Gastrocnemius medialis (tissue), 4 donors: ENCODE results near the gene ZMYND8. TPM values are rescaled to one million over a fixed set of nuclear protein-coding genes. Genes with fewer than 3 reads are reported as not detected.
A peak's percentile ranks its signal among the peaks of the same experiment; 100 is the strongest.

Source experiments
- ATAC-seq, 2 donors: fragments of 150-250 bp; one replicate each; pipeline ENCODE4 v1.9.1; 2016
- DNase-seq, 2 donors: peaks; one replicate each; pipeline ENCODE4 v3.0.0-alpha.2; 2019
- H3K27ac ChIP-seq, 4 donors: fragments of 200-600 bp; sonication (generic); 1 replicate in 1 of 4; 2 replicates in 3 of 4; pipeline ENCODE4 v1.5.1; 2016 to 2018; ENCODE audit warnings: mild to moderate bottlenecking in 2 of 4, moderate library complexity in 1 of 4
- H3K27me3 ChIP-seq, 3 donors: fragments of 200-600 bp; sonication (generic) in 2 of 3; 1 replicate in 1 of 3; 2 replicates in 2 of 3; pipeline versions ENCODE4 v1.5.1 to v1.6.0; 2016 to 2019; ENCODE audit warnings: mild to moderate bottlenecking in 1 of 3, moderate library complexity in 1 of 3
- H3K36me3 ChIP-seq, 2 donors: fragments of 200-600 bp; sonication (generic) in 1 of 2; one replicate each; pipeline ENCODE4 v1.5.1; 2017 to 2018
- H3K4me1 ChIP-seq, 2 donors: fragments of 200-600 bp; sonication (generic) in 1 of 2; one replicate each; pipeline ENCODE4 v1.5.1; 2016 to 2017; ENCODE audit warnings: mild to moderate bottlenecking in 2 of 2
- H3K4me3 ChIP-seq, 4 donors: fragments of 200-600 bp; sonication (generic) in 3 of 4; 1 replicate in 1 of 4; 2 replicates in 3 of 4; pipeline ENCODE4 v1.5.1; 2016 to 2019; ENCODE audit warnings: mild to moderate bottlenecking in 2 of 4
- H3K9me3 ChIP-seq, 3 donors: fragments of 200-600 bp; sonication (generic) in 2 of 3; 1 replicate in 1 of 3; 2 replicates in 2 of 3; pipeline ENCODE4 v1.5.1; 2016 to 2019
- POLR2A ChIP-seq, 2 donors: fragments of 450-650 bp; IDR thresholded peaks; one replicate each; pipeline ENCODE4 v1.6.1; 2017; ENCODE audit warnings: antibody characterized with exemption in 2 of 2, mild to moderate bottlenecking in 2 of 2, moderate library complexity in 2 of 2
- in situ Hi-C, 4 donors: fragments of 200-750 bp; cut with MboI; loops; one replicate each; pipeline versions ENCODE4 v1.15.0 to v1.8.0; 2017; ENCODE audit warnings: low sequenced_read_pairs in 4 of 4
- intact Hi-C: fragments of 100-400 bp; cut with DNase I; formaldehyde crosslinking; loops from one replicate; pipeline ENCODE4 v1.15.1; 2023; ENCODE audit warnings: low total_unique reads
- total RNA-seq, 4 donors: library from RNA; depleted of rRNA; stranded (reverse); fragments of >200 nt; gene quantifications; one replicate each; pipeline versions ENCODE4 v1.1.0 to v1.2.3, GENCODE V29; 2016
- TF ChIP-seq, protein P1 (sequence below), 5 experiments: fragments of 450-650 bp in 3 of 5; fragments of 200-600 bp in 2 of 5; sonication (generic) in 2 of 5; IDR thresholded peaks in 4 of 5; conservative IDR thresholded peaks in 1 of 5; 1 replicate in 4 of 5; 2 replicates in 1 of 5; pipeline ENCODE4 v1.5.1; 2016 to 2019; ENCODE audit warnings: antibody characterized with exemption in 5 of 5, mild to moderate bottlenecking in 3 of 5, moderate library complexity in 3 of 5

ZMYND8 gene
- total RNA-seq, 4 donors from 2014 or later: 15.1 to 32.2 (median 19.7) TPM

DNA sequence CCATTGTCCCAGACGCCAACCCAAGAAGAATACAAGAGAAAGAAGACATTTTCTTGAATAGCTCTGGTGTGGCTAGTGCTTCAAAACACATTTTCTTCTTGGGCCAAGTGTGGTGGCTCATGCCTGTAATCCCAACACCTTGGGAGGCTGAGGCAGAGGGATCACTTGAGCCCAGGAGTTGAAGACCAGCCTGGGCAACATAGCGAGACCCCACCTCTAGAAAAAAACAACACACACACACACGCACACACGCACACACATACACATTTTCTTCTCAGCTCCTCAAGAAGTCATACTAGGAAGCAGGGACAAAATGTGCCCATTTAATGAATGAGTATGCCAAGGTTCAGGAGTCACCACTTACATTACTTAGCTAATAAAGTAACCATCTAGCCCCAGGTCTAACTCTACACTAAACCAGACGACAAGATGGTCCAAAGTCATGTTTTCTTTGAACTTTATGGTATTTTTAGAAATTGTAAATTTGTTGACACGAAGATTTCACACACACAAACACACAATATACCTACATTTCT is 68.8 kb downstream of the ZMYND8 start:
- no peak for TF ChIP-seq POLR2A (IDR thresholded peaks at IDR 0.05)
- TF ChIP-seq, protein P1, sequence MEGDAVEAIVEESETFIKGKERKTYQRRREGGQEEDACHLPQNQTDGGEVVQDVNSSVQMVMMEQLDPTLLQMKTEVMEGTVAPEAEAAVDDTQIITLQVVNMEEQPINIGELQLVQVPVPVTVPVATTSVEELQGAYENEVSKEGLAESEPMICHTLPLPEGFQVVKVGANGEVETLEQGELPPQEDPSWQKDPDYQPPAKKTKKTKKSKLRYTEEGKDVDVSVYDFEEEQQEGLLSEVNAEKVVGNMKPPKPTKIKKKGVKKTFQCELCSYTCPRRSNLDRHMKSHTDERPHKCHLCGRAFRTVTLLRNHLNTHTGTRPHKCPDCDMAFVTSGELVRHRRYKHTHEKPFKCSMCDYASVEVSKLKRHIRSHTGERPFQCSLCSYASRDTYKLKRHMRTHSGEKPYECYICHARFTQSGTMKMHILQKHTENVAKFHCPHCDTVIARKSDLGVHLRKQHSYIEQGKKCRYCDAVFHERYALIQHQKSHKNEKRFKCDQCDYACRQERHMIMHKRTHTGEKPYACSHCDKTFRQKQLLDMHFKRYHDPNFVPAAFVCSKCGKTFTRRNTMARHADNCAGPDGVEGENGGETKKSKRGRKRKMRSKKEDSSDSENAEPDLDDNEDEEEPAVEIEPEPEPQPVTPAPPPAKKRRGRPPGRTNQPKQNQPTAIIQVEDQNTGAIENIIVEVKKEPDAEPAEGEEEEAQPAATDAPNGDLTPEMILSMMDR (IDR thresholded peaks at IDR 0.05 in 4 of 5, conservative IDR thresholded peaks at IDR 0.05 in 1 of 5): no peak
- no peaks in the 10 kb centered on the region for H3K27me3 ChIP-seq
- no peaks in the 10 kb centered on the region for H3K9me3 ChIP-seq
- ATAC-seq: no peak
- no peak for DNase-seq
- no peak overlapping the region for H3K4me3 ChIP-seq
- intact Hi-C loops (no loop called here), in situ Hi-C loops (no loop called here)
- H3K4me1 ChIP-seq: no peaks in the 10 kb centered on the region
- peaks cover 0 to 71% of the 10 kb centered on the region in 2 donors for H3K36me3 ChIP-seq
- H3K27ac ChIP-seq: peak overlapping the region in 1 of 4 donors; percentile 19

DNA sequence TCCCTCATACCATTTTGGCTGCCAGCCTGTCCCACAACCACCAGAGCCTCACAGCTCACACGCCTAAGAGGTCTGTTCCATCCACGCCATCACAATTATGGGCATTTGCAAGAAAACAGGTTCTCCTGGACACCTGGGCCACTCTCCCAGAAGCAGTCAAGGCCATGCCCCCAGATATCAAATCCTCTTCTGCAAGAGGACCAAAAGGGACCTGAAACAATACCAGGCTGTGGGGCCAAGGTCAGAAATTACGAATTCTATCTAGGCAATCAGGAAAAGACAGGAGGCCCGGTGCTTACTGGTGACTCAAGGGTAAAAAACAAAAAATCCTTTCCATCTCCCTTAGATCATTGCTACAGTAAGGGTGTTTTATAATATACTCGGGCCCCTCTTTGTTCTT is 69.8 kb downstream of the ZMYND8 start:
- in situ Hi-C loops: no loop called here

DNA sequence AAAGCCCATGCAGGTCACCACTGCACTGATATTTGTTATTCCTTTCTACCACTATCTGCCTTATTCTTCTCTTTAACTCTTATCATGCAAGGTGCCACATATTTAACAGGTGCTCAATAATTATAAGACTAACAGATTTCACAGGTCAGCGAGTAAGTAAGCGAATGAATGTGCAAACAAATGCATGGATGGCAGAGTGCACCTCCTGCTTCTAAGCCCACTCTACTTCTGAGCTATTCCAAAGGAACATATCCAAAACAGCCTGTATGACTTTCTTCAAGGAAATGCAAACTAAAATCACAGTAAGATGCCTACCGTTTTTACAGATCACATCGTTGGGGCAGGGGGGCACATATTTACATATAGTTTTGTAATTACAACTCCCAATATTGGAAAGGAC is 71.3 kb downstream of the ZMYND8 start:
- no peak overlapping the region for H3K27ac ChIP-seq
- no peak for TF ChIP-seq POLR2A (IDR thresholded peaks at IDR 0.05)
- TF ChIP-seq, protein P1 (IDR thresholded peaks at IDR 0.05 in 4 of 5, conservative IDR thresholded peaks at IDR 0.05 in 1 of 5): no peak
- H3K27me3 ChIP-seq: no peaks in the 10 kb centered on the region
- ATAC-seq (no peak), DNase-seq (no peak)
- peaks cover 0 to 66% of the 10 kb centered on the region in 2 donors for H3K36me3 ChIP-seq
- H3K9me3 ChIP-seq: no peaks in the 10 kb centered on the region
- no peaks in the 10 kb centered on the region for H3K4me1 ChIP-seq
- intact Hi-C loops: no loop called here
- in situ Hi-C loops: no loop called here
- H3K4me3 ChIP-seq: no peak overlapping the region

More for the DNA sequence above, 69.8 kb downstream of the ZMYND8 start:
- DNase-seq (no peak), ATAC-seq (no peak)
- no peak overlapping the region for H3K4me3 ChIP-seq
- H3K27me3 ChIP-seq: no peaks in the 10 kb centered on the region
- peaks cover 0 to 74% of the 10 kb centered on the region in 2 donors for H3K36me3 ChIP-seq
- intact Hi-C loops: no loop called here
- TF ChIP-seq POLR2A (IDR thresholded peaks at IDR 0.05): no peak
- TF ChIP-seq, protein P1 (IDR thresholded peaks at IDR 0.05 in 4 of 5, conservative IDR thresholded peaks at IDR 0.05 in 1 of 5): no peak
- H3K9me3 ChIP-seq: no peaks in the 10 kb centered on the region
- no peak overlapping the region for H3K27ac ChIP-seq
- no peaks in the 10 kb centered on the region for H3K4me1 ChIP-seq

DNA sequence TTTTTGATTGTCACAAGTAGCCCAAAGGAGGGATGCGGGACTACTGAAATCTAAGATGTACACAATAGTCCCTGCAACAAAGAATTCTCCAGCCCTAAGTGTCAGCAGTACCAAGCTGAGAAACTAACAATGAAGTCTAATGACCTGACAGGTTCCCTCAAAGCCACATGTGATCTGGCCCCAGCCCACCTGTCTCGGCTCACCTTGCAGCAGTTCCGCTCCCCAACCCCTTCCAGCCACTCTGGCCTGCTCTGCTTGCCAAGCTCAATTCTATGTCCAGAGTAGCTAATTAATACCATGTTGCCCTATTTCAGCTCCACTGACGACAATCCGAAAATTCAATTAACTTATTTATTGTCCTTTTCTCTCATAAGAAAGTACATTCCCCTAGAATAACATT is 72.1 kb downstream of the ZMYND8 start:
- Histone ChIP-seq H3K36me3 (peaks cover 0 to 58% of the 10 kb centered on the region in 2 donors), H3K4me1 (no peaks in the 10 kb centered on the region), H3K4me3 (no peak overlapping the region), H3K27ac (no peak overlapping the region), H3K9me3 (no peaks in the 10 kb centered on the region), H3K27me3 (no peaks in the 10 kb centered on the region)
- in situ Hi-C loops (no loop called here), intact Hi-C loops (no loop called here)
- DNase-seq (no peak), ATAC-seq (no peak)
- TF ChIP-seq, protein P1 (IDR thresholded peaks at IDR 0.05 in 4 of 5, conservative IDR thresholded peaks at IDR 0.05 in 1 of 5): no peak

DNA sequence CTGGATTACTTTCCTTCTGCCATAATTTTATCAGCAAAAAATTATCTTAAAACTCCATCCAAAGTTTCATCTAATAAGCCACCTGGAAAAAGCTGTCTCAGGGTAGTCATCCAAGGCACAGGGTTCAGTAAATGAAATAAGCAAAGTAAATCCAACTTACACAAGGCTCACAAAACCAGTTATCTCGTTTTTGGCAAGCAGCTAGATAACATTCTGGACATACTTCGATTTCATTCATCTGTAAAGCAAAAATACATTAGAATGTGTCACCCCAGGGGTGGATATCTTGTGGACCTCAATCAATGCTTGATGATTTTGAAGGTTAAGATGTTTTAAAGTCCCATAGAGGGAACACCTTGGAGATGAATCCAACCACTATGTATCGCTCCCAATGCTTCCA is 73.1 kb downstream of the ZMYND8 start:
- no peak overlapping the region for H3K4me3 ChIP-seq
- TF ChIP-seq, protein P1 (IDR thresholded peaks at IDR 0.05 in 4 of 5, conservative IDR thresholded peaks at IDR 0.05 in 1 of 5): no peak
- TF ChIP-seq POLR2A (IDR thresholded peaks at IDR 0.05): no peak
- intact Hi-C loops: no loop called here
- in situ Hi-C loops: no loop called here
- H3K36me3 ChIP-seq: peaks cover 0 to 49% of the 10 kb centered on the region in 2 donors
- DNase-seq: no peak
- no peak overlapping the region for H3K27ac ChIP-seq
- no peaks in the 10 kb centered on the region for H3K27me3 ChIP-seq
- H3K9me3 ChIP-seq: no peaks in the 10 kb centered on the region
- ATAC-seq: no peak
- H3K4me1 ChIP-seq: no peaks in the 10 kb centered on the region
